Stimulated activated CD8-positive, alpha-beta memory T cell treated with anti-CD3 and anti-CD28 coated beads, Interleukin-2, amount 100 ng/mL, for 1 hour (primary cell): ENCODE measurements around the gene IGSF23.
"Not testable (repeated sequence)": the region's sequence is repeated elsewhere in the genome, so short reads cannot be mapped to it uniquely, and the experiment has no call there.

Experiments
- DNase-seq, 2 donors: peaks; one replicate each; pipeline ENCODE4 v3.0.0-alpha.2; 2020; ENCODE audit warnings: low read depth in 2 of 2

The IGSF23 gene

GRCh38 chr19:44587963-44588770 lies 25.2 kb upstream of the IGSF23 start:
- DNase-seq, result no peak

GRCh38 chr19:44588771-44589112 lies 24.6 kb upstream of the IGSF23 start:
- no peak for DNase-seq

GRCh38 chr19:44590245-44591059 lies 22.9 kb upstream of the IGSF23 start:
- no peak for DNase-seq

- not testable (repeated sequence) for DNase-seq
Observed at GRCh38 chr19:44591340-44591993, 21.9 kb upstream of the IGSF23 start.

GRCh38 chr19:44592451-44592890 lies 20.9 kb upstream of the IGSF23 start:
- no peak for DNase-seq

- DNase-seq, result no peak
Observed at GRCh38 chr19:44593294-44593693, 20.1 kb upstream of the IGSF23 start.

GRCh38 chr19:44593866-44594266 lies 19.5 kb upstream of the IGSF23 start:
- DNase-seq, result not testable (repeated sequence)

- no peak for DNase-seq
Observed at GRCh38 chr19:44596428-44597130, 16.8 kb upstream of the IGSF23 start.

- no peak for DNase-seq
Observed at GRCh38 chr19:44597131-44597491, 16.3 kb upstream of the IGSF23 start.

- no peak for DNase-seq
Observed at GRCh38 chr19:44598355-44598754, 15.0 kb upstream of the IGSF23 start.

GRCh38 chr19:44598880-44599279 lies 14.5 kb upstream of the IGSF23 start:
- DNase-seq, result no peak

- DNase-seq, result no peak
Observed at GRCh38 chr19:44600466-44600865, 12.9 kb upstream of the IGSF23 start.

GRCh38 chr19:44602081-44602480 lies 11.3 kb upstream of the IGSF23 start:
- no peak for DNase-seq

- DNase-seq, result no peak
Observed at GRCh38 chr19:44603201-44603945, 10.0 kb upstream of the IGSF23 start.

- DNase-seq, result no peak
Observed at GRCh38 chr19:44604241-44604640, 9.1 kb upstream of the IGSF23 start.

- DNase-seq, result no peak
Observed at GRCh38 chr19:44605547-44605946, 7.8 kb upstream of the IGSF23 start.

GRCh38 chr19:44607049-44607448 lies 6.3 kb upstream of the IGSF23 start:
- DNase-seq, result no peak

- DNase-seq, result no peak
Observed at GRCh38 chr19:44607917-44608316, 5.4 kb upstream of the IGSF23 start.

- no peak for DNase-seq
Observed at GRCh38 chr19:44608391-44608821, 5.0 kb upstream of the IGSF23 start.

- DNase-seq, result no peak
Observed at GRCh38 chr19:44609219-44609618, 4.1 kb upstream of the IGSF23 start.

GRCh38 chr19:44610497-44610896 lies 2.9 kb upstream of the IGSF23 start:
- DNase-seq, result not testable (repeated sequence)
